ENCODE results near the gene CYP4B1.

DNA sequence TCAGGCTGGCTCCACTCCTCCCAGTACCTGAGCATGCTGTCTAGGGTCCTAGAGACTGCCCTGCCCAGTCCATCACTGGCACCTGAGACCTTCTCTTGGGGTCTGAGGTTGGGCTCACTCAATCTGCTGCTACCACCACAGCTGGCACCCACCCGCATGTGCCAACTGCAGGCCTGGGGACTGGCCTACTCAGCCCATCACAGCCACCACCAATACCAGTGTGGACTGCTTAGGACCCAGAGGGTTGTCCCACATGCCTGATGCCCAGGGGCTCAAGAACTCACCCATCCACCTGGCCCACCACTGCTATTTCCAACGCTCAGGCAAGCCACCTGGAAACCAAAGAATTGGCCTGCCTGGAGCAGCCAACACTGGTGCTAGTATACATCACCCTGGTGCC lies 63.5 kb downstream of the CYP4B1 start:
- no peak for TF ChIP-seq ZNF426 (tag by site-specific recombination; IDR thresholded peaks at IDR 0.05)
- no peak for TF ChIP-seq TCF7L2 (IDR thresholded peaks at IDR 0.05; ENCODE audit: borderline replicate concordance, low read depth, low read length)
- no peak for TF ChIP-seq ZNF366 (tag by site-specific recombination; conservative IDR thresholded peaks at IDR 0.05)
- TF ChIP-seq, protein P1, sequence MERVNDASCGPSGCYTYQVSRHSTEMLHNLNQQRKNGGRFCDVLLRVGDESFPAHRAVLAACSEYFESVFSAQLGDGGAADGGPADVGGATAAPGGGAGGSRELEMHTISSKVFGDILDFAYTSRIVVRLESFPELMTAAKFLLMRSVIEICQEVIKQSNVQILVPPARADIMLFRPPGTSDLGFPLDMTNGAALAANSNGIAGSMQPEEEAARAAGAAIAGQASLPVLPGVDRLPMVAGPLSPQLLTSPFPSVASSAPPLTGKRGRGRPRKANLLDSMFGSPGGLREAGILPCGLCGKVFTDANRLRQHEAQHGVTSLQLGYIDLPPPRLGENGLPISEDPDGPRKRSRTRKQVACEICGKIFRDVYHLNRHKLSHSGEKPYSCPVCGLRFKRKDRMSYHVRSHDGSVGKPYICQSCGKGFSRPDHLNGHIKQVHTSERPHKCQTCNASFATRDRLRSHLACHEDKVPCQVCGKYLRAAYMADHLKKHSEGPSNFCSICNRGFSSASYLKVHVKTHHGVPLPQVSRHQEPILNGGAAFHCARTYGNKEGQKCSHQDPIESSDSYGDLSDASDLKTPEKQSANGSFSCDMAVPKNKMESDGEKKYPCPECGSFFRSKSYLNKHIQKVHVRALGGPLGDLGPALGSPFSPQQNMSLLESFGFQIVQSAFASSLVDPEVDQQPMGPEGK (tag by site-specific recombination; IDR thresholded peaks at IDR 0.05): no peak
- TF ChIP-seq, protein P2, sequence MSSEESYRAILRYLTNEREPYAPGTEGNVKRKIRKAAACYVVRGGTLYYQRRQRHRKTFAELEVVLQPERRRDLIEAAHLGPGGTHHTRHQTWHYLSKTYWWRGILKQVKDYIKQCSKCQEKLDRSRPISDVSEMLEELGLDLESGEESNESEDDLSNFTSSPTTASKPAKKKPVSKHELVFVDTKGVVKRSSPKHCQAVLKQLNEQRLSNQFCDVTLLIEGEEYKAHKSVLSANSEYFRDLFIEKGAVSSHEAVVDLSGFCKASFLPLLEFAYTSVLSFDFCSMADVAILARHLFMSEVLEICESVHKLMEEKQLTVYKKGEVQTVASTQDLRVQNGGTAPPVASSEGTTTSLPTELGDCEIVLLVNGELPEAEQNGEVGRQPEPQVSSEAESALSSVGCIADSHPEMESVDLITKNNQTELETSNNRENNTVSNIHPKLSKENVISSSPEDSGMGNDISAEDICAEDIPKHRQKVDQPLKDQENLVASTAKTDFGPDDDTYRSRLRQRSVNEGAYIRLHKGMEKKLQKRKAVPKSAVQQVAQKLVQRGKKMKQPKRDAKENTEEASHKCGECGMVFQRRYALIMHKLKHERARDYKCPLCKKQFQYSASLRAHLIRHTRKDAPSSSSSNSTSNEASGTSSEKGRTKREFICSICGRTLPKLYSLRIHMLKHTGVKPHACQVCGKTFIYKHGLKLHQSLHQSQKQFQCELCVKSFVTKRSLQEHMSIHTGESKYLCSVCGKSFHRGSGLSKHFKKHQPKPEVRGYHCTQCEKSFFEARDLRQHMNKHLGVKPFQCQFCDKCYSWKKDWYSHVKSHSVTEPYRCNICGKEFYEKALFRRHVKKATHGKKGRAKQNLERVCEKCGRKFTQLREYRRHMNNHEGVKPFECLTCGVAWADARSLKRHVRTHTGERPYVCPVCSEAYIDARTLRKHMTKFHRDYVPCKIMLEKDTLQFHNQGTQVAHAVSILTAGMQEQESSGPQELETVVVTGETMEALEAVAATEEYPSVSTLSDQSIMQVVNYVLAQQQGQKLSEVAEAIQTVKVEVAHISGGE (tag by site-specific recombination; conservative IDR thresholded peaks at IDR 0.05; ENCODE audit: low read depth): no peak
- TF ChIP-seq ZNF629 (tag by site-specific recombination; IDR thresholded peaks at IDR 0.05): no peak
- TF ChIP-seq, protein P3, sequence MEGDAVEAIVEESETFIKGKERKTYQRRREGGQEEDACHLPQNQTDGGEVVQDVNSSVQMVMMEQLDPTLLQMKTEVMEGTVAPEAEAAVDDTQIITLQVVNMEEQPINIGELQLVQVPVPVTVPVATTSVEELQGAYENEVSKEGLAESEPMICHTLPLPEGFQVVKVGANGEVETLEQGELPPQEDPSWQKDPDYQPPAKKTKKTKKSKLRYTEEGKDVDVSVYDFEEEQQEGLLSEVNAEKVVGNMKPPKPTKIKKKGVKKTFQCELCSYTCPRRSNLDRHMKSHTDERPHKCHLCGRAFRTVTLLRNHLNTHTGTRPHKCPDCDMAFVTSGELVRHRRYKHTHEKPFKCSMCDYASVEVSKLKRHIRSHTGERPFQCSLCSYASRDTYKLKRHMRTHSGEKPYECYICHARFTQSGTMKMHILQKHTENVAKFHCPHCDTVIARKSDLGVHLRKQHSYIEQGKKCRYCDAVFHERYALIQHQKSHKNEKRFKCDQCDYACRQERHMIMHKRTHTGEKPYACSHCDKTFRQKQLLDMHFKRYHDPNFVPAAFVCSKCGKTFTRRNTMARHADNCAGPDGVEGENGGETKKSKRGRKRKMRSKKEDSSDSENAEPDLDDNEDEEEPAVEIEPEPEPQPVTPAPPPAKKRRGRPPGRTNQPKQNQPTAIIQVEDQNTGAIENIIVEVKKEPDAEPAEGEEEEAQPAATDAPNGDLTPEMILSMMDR (tag by site-specific recombination; IDR thresholded peaks at IDR 0.05): no peak
- no peak for TF ChIP-seq YY1 (tag by site-specific recombination; IDR thresholded peaks at IDR 0.05)
- TF ChIP-seq ZBTB7A (tag by site-specific recombination; IDR thresholded peaks at IDR 0.05; ENCODE audit: low read depth): no peak
- TF ChIP-seq MYNN (tag by site-specific recombination; IDR thresholded peaks at IDR 0.05; ENCODE audit: borderline replicate concordance): no peak
- no peak for TF ChIP-seq ZNF473 (tag by site-specific recombination; IDR thresholded peaks at IDR 0.05)
- TF ChIP-seq, protein P4, sequence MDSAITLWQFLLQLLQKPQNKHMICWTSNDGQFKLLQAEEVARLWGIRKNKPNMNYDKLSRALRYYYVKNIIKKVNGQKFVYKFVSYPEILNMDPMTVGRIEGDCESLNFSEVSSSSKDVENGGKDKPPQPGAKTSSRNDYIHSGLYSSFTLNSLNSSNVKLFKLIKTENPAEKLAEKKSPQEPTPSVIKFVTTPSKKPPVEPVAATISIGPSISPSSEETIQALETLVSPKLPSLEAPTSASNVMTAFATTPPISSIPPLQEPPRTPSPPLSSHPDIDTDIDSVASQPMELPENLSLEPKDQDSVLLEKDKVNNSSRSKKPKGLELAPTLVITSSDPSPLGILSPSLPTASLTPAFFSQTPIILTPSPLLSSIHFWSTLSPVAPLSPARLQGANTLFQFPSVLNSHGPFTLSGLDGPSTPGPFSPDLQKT (IDR thresholded peaks at IDR 0.05; ENCODE audit: borderline replicate concordance, low read depth, low read length): no peak
- TF ChIP-seq, protein P5, sequence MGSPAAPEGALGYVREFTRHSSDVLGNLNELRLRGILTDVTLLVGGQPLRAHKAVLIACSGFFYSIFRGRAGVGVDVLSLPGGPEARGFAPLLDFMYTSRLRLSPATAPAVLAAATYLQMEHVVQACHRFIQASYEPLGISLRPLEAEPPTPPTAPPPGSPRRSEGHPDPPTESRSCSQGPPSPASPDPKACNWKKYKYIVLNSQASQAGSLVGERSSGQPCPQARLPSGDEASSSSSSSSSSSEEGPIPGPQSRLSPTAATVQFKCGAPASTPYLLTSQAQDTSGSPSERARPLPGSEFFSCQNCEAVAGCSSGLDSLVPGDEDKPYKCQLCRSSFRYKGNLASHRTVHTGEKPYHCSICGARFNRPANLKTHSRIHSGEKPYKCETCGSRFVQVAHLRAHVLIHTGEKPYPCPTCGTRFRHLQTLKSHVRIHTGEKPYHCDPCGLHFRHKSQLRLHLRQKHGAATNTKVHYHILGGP (tag by site-specific recombination; IDR thresholded peaks at IDR 0.05): no peak
- TF ChIP-seq, protein P6, sequence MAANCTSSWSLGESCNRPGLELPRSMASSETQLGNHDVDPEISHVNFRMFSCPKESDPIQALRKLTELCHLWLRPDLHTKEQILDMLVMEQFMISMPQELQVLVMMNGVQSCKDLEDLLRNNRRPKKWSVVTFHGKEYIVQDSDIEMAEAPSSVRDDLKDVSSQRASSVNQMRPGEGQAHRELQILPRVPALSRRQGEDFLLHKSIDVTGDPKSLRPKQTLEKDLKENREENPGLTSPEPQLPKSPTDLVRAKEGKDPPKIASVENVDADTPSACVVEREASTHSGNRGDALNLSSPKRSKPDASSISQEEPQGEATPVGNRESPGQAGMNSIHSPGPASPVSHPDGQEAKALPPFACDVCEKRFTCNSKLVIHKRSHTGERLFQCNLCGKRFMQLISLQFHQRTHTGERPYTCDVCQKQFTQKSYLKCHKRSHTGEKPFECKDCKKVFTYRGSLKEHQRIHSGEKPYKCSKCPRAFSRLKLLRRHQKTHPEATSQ (tag by site-specific recombination; IDR thresholded peaks at IDR 0.05): no peak

All from HEK293 (cell line).